Mesodermal cell (in vitro differentiated cells): ENCODE results near the gene RASAL2.

Experiments
- H3K27ac ChIP-seq: 2 replicates; pipeline ENCODE4 v1.7.0; 2013; ENCODE audit warnings: mild to moderate bottlenecking, low read depth, low read length, moderate library complexity; ENCODE audit not compliant: severe bottlenecking
- H3K36me3 ChIP-seq: 2 replicates; pipeline ENCODE4 v1.7.1; 2013; ENCODE audit warnings: mild to moderate bottlenecking, low read length, moderate library complexity; ENCODE audit not compliant: control insufficient read depth, insufficient read depth
- H3K4me1 ChIP-seq: one replicate; pipeline ENCODE4 v1.7.1; 2013; ENCODE audit warnings: mild to moderate bottlenecking, low read length; ENCODE audit not compliant: insufficient read depth, control insufficient read depth, poor library complexity, severe bottlenecking
- H3K4me3 ChIP-seq: 2 replicates; pipeline ENCODE4 v1.7.0; 2013; ENCODE audit warnings: low read length, control low read depth, mild to moderate bottlenecking; ENCODE audit not compliant: insufficient read depth, poor library complexity, severe bottlenecking; ENCODE audit errors: extremely low read depth
- H3K9me3 ChIP-seq: 2 replicates; pipeline ENCODE4 v1.7.1; 2013; ENCODE audit warnings: mild to moderate bottlenecking, low read length, moderate library complexity; ENCODE audit not compliant: control insufficient read depth
- WGBS, 2 experiments: methylation state at CpG; one replicate each; pipeline ENCODE4 v1.1.5; 2013; ENCODE audit warnings: missing lambda C conversion rate in 2 of 2; ENCODE audit not compliant: insufficient coverage in 2 of 2; 5-methylcytosine and 5-hydroxymethylcytosine counted together

RASAL2 gene

GRCh38 chr1:178486100-178487069 is 392.5 kb downstream of the RASAL2 start:
- Histone ChIP-seq H3K9me3 (no peaks in the 10 kb centered on the region), H3K27ac (no peak overlapping the region), H3K4me3 (no peak overlapping the region), H3K4me1 (no peaks in the 10 kb centered on the region), H3K36me3 (peaks cover 7% of the 10 kb centered on the region)
- 94 to 97% methylated on average over 43 to 51 of the region's 54 CpGs for WGBS, 2 experiments

DNA sequence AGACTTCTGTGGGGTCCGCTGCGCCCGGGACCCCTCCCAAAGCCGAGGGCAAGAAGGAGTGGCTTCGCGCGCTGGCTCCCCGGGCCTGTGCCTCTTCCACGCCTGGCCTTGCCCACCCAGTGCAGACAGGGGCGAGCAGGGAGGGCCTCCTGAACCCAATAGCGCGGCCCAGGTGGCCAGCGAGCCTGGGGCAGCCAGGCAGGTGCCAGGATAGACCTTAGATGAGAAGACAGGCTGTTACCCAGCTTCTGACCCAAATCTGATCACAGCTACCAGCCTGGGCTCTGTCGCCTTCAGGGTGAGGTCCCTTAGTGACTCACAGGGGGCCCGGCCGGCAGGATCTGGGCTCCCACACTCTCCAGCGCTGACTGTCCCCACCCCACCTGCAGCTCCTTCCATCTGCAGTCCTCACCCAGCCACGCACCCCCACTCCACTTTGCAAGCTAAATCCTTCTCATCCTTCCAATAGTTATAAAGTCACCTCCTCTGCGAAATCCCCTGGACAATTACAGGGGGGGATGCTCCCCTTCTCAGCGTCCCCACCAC is 393.2 kb downstream of the RASAL2 start:
- H3K27ac ChIP-seq = no peak overlapping the region
- WGBS, 2 experiments = 87 to 95% methylated on average over 13 to 17 of the region's 20 CpGs
- no peak overlapping the region for H3K4me3 ChIP-seq
- H3K4me1 ChIP-seq = no peaks in the 10 kb centered on the region
- H3K9me3 ChIP-seq = no peaks in the 10 kb centered on the region
- peaks cover under 1% of the 10 kb centered on the region for H3K36me3 ChIP-seq

DNA sequence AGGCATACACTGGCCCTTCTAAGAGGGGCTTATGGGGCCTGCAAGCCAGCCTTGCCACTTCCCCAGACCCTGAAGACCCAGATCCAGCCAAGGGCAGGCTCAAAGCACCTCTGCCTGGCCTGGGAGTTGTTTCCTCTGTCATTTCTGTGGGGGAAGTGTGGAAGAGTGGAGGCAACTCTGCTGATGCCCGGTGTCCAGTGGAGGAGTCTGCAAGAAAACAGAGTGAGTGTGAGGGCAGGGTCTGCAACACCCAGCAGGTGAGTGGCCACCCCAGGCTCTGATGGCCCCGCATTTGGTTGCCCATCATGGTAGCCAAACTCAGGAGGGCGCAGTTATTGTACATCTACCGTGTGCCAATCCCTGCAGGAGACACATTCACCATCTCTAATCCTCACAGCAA is 394.5 kb downstream of the RASAL2 start:
- H3K27ac ChIP-seq = no peak overlapping the region
- H3K4me1 ChIP-seq = no peaks in the 10 kb centered on the region
- no peaks in the 10 kb centered on the region for H3K9me3 ChIP-seq
- 80 to 94% methylated on average over 1 to 2 of the region's 4 CpGs for WGBS, 2 experiments
- H3K4me3 ChIP-seq = no peak overlapping the region
- H3K36me3 ChIP-seq = no peaks in the 10 kb centered on the region

GRCh38 chr1:178489399-178489798 is 395.5 kb downstream of the RASAL2 start:
- Histone ChIP-seq H3K36me3 (no peaks in the 10 kb centered on the region), H3K4me1 (no peaks in the 10 kb centered on the region), H3K4me3 (no peak overlapping the region), H3K9me3 (no peaks in the 10 kb centered on the region), H3K27ac (no peak overlapping the region)
- WGBS, 2 experiments = 82 to 89% methylated on average over 1 of the region's 4 CpGs

DNA sequence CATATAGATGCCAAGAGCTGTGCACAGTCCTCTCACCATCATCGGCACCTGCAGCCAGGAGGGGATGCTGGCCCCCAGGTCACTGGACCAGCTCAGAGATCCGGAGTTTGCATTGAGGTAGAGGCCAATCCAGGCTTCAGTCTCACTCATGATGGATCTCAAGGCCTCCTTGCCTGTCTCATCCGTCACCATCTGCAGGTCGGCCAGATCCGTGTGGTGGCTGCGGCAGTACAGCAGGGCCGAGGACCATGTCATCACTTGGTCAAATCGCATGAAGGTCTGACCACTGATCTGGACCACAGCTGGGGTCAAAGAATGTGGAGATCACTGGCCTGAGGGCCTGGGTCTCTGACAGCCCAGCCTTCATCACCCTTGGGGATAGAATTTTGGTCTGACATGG is 396.2 kb downstream of the RASAL2 start:
- no peaks in the 10 kb centered on the region for H3K9me3 ChIP-seq
- no peak overlapping the region for H3K27ac ChIP-seq
- H3K4me1 ChIP-seq = no peaks in the 10 kb centered on the region
- 97 to 100% methylated on average over 8 of the region's 8 CpGs for WGBS, 2 experiments
- H3K36me3 ChIP-seq = no peaks in the 10 kb centered on the region
- no peak overlapping the region for H3K4me3 ChIP-seq

- no peak overlapping the region for H3K4me3 ChIP-seq
- no peak overlapping the region for H3K27ac ChIP-seq
- no peaks in the 10 kb centered on the region for H3K9me3 ChIP-seq
- H3K36me3 ChIP-seq = no peaks in the 10 kb centered on the region
- 92 to 95% methylated on average over 9 of the region's 9 CpGs for WGBS, 2 experiments
- no peaks in the 10 kb centered on the region for H3K4me1 ChIP-seq
These were observed 397.1 kb downstream of the RASAL2 start for GRCh38 chr1:178490967-178491366.

DNA sequence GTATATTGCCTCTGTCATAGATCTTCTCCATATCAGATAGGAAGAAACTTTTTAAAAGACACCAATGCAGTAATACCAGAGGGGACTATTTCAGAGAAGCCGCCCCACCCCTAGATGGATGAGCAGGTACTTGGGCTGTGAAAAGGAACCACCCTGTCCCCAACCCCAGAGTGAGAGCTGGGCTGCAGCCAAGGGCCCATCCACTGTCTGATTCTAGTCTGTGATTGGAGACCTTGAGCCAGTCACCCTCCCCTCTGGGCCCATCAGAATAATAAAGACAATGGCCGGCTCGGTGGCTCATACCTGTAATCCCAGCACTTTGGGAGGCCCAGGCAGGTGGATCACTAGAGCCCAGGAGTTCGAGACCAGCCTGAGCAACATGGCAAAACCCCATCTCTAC is 397.8 kb downstream of the RASAL2 start:
- H3K36me3 ChIP-seq = no peaks in the 10 kb centered on the region
- no peak overlapping the region for H3K4me3 ChIP-seq
- H3K4me1 ChIP-seq = no peaks in the 10 kb centered on the region
- WGBS, 2 experiments = 70 to 89% methylated on average over 2 to 3 of the region's 4 CpGs
- no peaks in the 10 kb centered on the region for H3K9me3 ChIP-seq
- H3K27ac ChIP-seq = no peak overlapping the region

GRCh38 chr1:178492341-178492740 is 398.4 kb downstream of the RASAL2 start:
- Histone ChIP-seq H3K9me3 (no peaks in the 10 kb centered on the region), H3K4me3 (no peak overlapping the region), H3K36me3 (no peaks in the 10 kb centered on the region), H3K27ac (no peak overlapping the region), H3K4me1 (no peaks in the 10 kb centered on the region)
- 85 to 87% methylated on average over 9 to 10 of the region's 11 CpGs for WGBS, 2 experiments

- H3K9me3 ChIP-seq = no peaks in the 10 kb centered on the region
- no peaks in the 10 kb centered on the region for H3K36me3 ChIP-seq
- H3K4me1 ChIP-seq = no peaks in the 10 kb centered on the region
- H3K27ac ChIP-seq = no peak overlapping the region
- no peak overlapping the region for H3K4me3 ChIP-seq
- 94 to 95% methylated on average over 14 to 16 of the region's 16 CpGs for WGBS, 2 experiments
These were observed 399.4 kb downstream of the RASAL2 start for GRCh38 chr1:178493301-178493741.

DNA sequence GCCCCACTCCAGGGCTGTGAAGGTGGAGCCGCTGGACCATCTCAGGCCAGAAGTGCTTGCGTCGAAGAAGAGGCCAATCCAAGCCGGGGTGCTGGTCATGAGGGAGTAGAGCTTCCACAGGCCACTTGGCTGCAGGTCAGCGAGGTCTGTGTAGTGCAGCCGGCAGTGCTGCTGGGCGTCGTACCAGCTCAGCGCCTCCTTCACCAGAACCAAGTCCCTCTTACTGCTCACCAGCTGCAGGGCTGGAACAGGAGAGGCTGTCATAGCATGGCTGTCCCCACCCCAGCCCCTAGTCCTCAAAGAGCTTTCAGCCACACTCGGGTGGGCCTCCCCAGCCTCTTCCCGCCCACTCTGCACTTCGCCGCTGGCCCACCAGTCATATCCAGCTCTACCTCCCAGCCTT is 400.7 kb downstream of the RASAL2 start:
- Histone ChIP-seq H3K4me1 (no peaks in the 10 kb centered on the region), H3K9me3 (no peaks in the 10 kb centered on the region), H3K36me3 (no peaks in the 10 kb centered on the region), H3K4me3 (no peak overlapping the region), H3K27ac (no peak overlapping the region)
- 96 to 98% methylated on average over 13 of the region's 13 CpGs for WGBS, 2 experiments

DNA sequence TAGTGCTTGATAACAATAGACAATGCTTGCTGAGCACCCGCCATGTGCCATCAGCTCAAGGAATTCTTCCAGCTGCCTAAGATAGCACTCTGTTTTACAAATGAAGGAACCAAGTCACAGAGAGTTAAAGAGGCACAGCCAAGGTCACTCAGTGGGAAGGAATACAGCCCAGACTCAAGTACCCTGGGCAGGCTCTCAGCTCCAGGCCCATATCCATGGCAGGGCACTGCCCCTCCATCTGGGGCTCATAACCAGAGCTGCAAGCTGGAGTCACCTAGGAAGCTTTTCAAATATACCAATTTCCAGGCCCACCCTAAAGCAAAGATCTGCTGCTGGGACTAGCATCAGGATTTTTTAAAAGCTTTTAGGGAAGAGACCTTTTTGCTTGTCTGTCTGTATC is 401.3 kb downstream of the RASAL2 start:
- no peak overlapping the region for H3K27ac ChIP-seq
- WGBS, 2 experiments = 88 to 100% methylated on average over 1 of the region's 1 CpG
- no peak overlapping the region for H3K4me3 ChIP-seq
- H3K4me1 ChIP-seq = no peaks in the 10 kb centered on the region
- H3K36me3 ChIP-seq = no peaks in the 10 kb centered on the region
- H3K9me3 ChIP-seq = no peaks in the 10 kb centered on the region
